ENCODE data around the gene GUCY1B1. TPM values are rescaled to one million over a fixed set of nuclear protein-coding genes. Genes with fewer than 3 reads are reported as not detected.

Gene GUCY1B1
- 1 to 10 TPM in 1 of 2 donors, under 1 TPM in 1; 0.33 to 2.3 TPM for total RNA-seq

- DNase-seq (ENCODE audit: low spot score): peak; percentile 94
- Mint-ChIP-seq H3K9me3 (no peaks in the 10 kb centered on the region), H3K4me1 (ENCODE audit: low read depth in 2 of 2) (peaks cover 6 to 10% of the 10 kb centered on the region in 2 donors), H3K36me3 (no peaks in the 10 kb centered on the region), H3K4me3 (peak within 1 kb of the TSS; percentile 50), H3K27ac (peak within 1 kb of the TSS in 1 of 2 donors; percentile 81), H3K27me3 (peaks cover 2 to 6% of the 10 kb centered on the region in 2 donors)
- ATAC-seq: peak; percentile 98 to 99
Measured at GRCh38 chr4:155758481-155759371, at the start of gene GUCY1B1. GUCY1B1 (plus strand) TSS chr4:155759021; CDS start chr4:155759141, 120 bp downstream.

GRCh38 chr4:155709918-155710317 lies 48.9 kb upstream of the GUCY1B1 start:
- no peaks in the 10 kb centered on the region for H3K36me3 Mint-ChIP-seq
- DNase-seq (ENCODE audit: low spot score) (no peak), ATAC-seq (no peak)
- no peaks in the 10 kb centered on the region for H3K27me3 Mint-ChIP-seq
- H3K4me1 Mint-ChIP-seq (ENCODE audit: low read depth in 2 of 2): no peaks in the 10 kb centered on the region
- H3K27ac Mint-ChIP-seq: no peak overlapping the region
- no peaks in the 10 kb centered on the region for H3K9me3 Mint-ChIP-seq
- no peak overlapping the region for H3K4me3 Mint-ChIP-seq

- Mint-ChIP-seq H3K36me3 (no peaks in the 10 kb centered on the region), H3K4me1 (ENCODE audit: low read depth in 2 of 2) (no peaks in the 10 kb centered on the region), H3K9me3 (no peaks in the 10 kb centered on the region), H3K4me3 (no peak overlapping the region), H3K27ac (no peak overlapping the region), H3K27me3 (no peaks in the 10 kb centered on the region)
- no peak for DNase-seq (ENCODE audit: low spot score)
- ATAC-seq: no peak
Measured at GRCh38 chr4:155711556-155711955, 47.3 kb upstream of the GUCY1B1 start.

GRCh38 chr4:155712846-155713245 lies 46.0 kb upstream of the GUCY1B1 start:
- Mint-ChIP-seq H3K27me3 (no peaks in the 10 kb centered on the region), H3K4me3 (no peak overlapping the region), H3K4me1 (ENCODE audit: low read depth in 2 of 2) (no peaks in the 10 kb centered on the region), H3K27ac (no peak overlapping the region), H3K36me3 (no peaks in the 10 kb centered on the region), H3K9me3 (no peaks in the 10 kb centered on the region)
- ATAC-seq: no peak
- DNase-seq (ENCODE audit: low spot score): no peak

- no peak overlapping the region for H3K4me3 Mint-ChIP-seq
- no peaks in the 10 kb centered on the region for H3K27me3 Mint-ChIP-seq
- ATAC-seq: no peak
- no peaks in the 10 kb centered on the region for H3K9me3 Mint-ChIP-seq
- H3K36me3 Mint-ChIP-seq: no peaks in the 10 kb centered on the region
- no peak for DNase-seq (ENCODE audit: low spot score)
- no peaks in the 10 kb centered on the region for H3K4me1 Mint-ChIP-seq (ENCODE audit: low read depth in 2 of 2)
- H3K27ac Mint-ChIP-seq: no peak overlapping the region
Measured at GRCh38 chr4:155713911-155714310, 44.9 kb upstream of the GUCY1B1 start.

GRCh38 chr4:155722336-155722735 lies 36.5 kb upstream of the GUCY1B1 start:
- H3K9me3 Mint-ChIP-seq: no peaks in the 10 kb centered on the region

GRCh38 chr4:155722816-155723499 lies 35.9 kb upstream of the GUCY1B1 start:
- H3K9me3 Mint-ChIP-seq: no peaks in the 10 kb centered on the region
- H3K4me1 Mint-ChIP-seq (ENCODE audit: low read depth in 2 of 2): no peaks in the 10 kb centered on the region
- no peaks in the 10 kb centered on the region for H3K27me3 Mint-ChIP-seq
- DNase-seq (ENCODE audit: low spot score) (no peak), ATAC-seq (no peak)
- H3K27ac Mint-ChIP-seq: no peak overlapping the region
- H3K4me3 Mint-ChIP-seq: no peak overlapping the region
- H3K36me3 Mint-ChIP-seq: no peaks in the 10 kb centered on the region

More at GRCh38 chr4:155722336-155722735, 36.5 kb upstream of the GUCY1B1 start:
- Mint-ChIP-seq H3K4me3 (no peak overlapping the region), H3K4me1 (ENCODE audit: low read depth in 2 of 2) (no peaks in the 10 kb centered on the region), H3K36me3 (no peaks in the 10 kb centered on the region), H3K27me3 (no peaks in the 10 kb centered on the region), H3K27ac (no peak overlapping the region)
- ATAC-seq (no peak), DNase-seq (ENCODE audit: low spot score) (no peak)

GRCh38 chr4:155724731-155725130 lies 34.1 kb upstream of the GUCY1B1 start:
- H3K36me3 Mint-ChIP-seq: no peaks in the 10 kb centered on the region
- H3K27ac Mint-ChIP-seq: no peak overlapping the region
- ATAC-seq (no peak), DNase-seq (ENCODE audit: low spot score) (no peak)
- H3K27me3 Mint-ChIP-seq: no peaks in the 10 kb centered on the region
- no peak overlapping the region for H3K4me3 Mint-ChIP-seq
- no peaks in the 10 kb centered on the region for H3K4me1 Mint-ChIP-seq (ENCODE audit: low read depth in 2 of 2)
- no peaks in the 10 kb centered on the region for H3K9me3 Mint-ChIP-seq

GRCh38 chr4:155734065-155734464 lies 24.8 kb upstream of the GUCY1B1 start:
- no peak for ATAC-seq
- Mint-ChIP-seq H3K36me3 (no peaks in the 10 kb centered on the region), H3K4me1 (ENCODE audit: low read depth in 2 of 2) (no peaks in the 10 kb centered on the region), H3K27ac (no peak overlapping the region), H3K9me3 (no peaks in the 10 kb centered on the region), H3K4me3 (no peak overlapping the region), H3K27me3 (peaks cover 0 to 6% of the 10 kb centered on the region in 2 donors)
- no peak for DNase-seq (ENCODE audit: low spot score)

GRCh38 chr4:155734951-155735350 lies 23.9 kb upstream of the GUCY1B1 start:
- no peaks in the 10 kb centered on the region for H3K36me3 Mint-ChIP-seq
- peaks cover 0 to 6% of the 10 kb centered on the region in 2 donors for H3K27me3 Mint-ChIP-seq
- DNase-seq (ENCODE audit: low spot score): no peak
- H3K9me3 Mint-ChIP-seq: no peaks in the 10 kb centered on the region
- ATAC-seq: no peak
- H3K27ac Mint-ChIP-seq: no peak overlapping the region
- no peaks in the 10 kb centered on the region for H3K4me1 Mint-ChIP-seq (ENCODE audit: low read depth in 2 of 2)
- no peak overlapping the region for H3K4me3 Mint-ChIP-seq

- H3K36me3 Mint-ChIP-seq: no peaks in the 10 kb centered on the region
- no peak overlapping the region for H3K27ac Mint-ChIP-seq
- no peak overlapping the region for H3K4me3 Mint-ChIP-seq
- H3K4me1 Mint-ChIP-seq (ENCODE audit: low read depth in 2 of 2): no peaks in the 10 kb centered on the region
- DNase-seq (ENCODE audit: low spot score) (no peak), ATAC-seq (no peak)
- no peaks in the 10 kb centered on the region for H3K9me3 Mint-ChIP-seq
- peaks cover 0 to 6% of the 10 kb centered on the region in 2 donors for H3K27me3 Mint-ChIP-seq
Measured at GRCh38 chr4:155735496-155735895, 23.3 kb upstream of the GUCY1B1 start.

GRCh38 chr4:155738548-155738947 lies 20.3 kb upstream of the GUCY1B1 start:
- ATAC-seq: no peak
- Mint-ChIP-seq H3K4me1 (ENCODE audit: low read depth in 2 of 2) (no peaks in the 10 kb centered on the region), H3K36me3 (no peaks in the 10 kb centered on the region), H3K27me3 (peaks cover 0 to 6% of the 10 kb centered on the region in 2 donors), H3K27ac (no peak overlapping the region), H3K4me3 (no peak overlapping the region), H3K9me3 (no peaks in the 10 kb centered on the region)
- no peak for DNase-seq (ENCODE audit: low spot score)

GRCh38 chr4:155741546-155741945 lies 17.3 kb upstream of the GUCY1B1 start:
- no peak overlapping the region for H3K4me3 Mint-ChIP-seq
- ATAC-seq (no peak), DNase-seq (ENCODE audit: low spot score) (no peak)
- peaks cover 0 to 6% of the 10 kb centered on the region in 2 donors for H3K27me3 Mint-ChIP-seq
- H3K27ac Mint-ChIP-seq: no peak overlapping the region
- H3K9me3 Mint-ChIP-seq: no peaks in the 10 kb centered on the region
- no peaks in the 10 kb centered on the region for H3K4me1 Mint-ChIP-seq (ENCODE audit: low read depth in 2 of 2)
- no peaks in the 10 kb centered on the region for H3K36me3 Mint-ChIP-seq

- Mint-ChIP-seq H3K4me1 (ENCODE audit: low read depth in 2 of 2) (no peaks in the 10 kb centered on the region), H3K36me3 (no peaks in the 10 kb centered on the region), H3K27me3 (peaks cover 0 to 6% of the 10 kb centered on the region in 2 donors), H3K4me3 (no peak overlapping the region), H3K27ac (no peak overlapping the region), H3K9me3 (no peaks in the 10 kb centered on the region)
- DNase-seq (ENCODE audit: low spot score) (no peak), ATAC-seq (no peak)
Measured at GRCh38 chr4:155742310-155743015, 16.4 kb upstream of the GUCY1B1 start.
